Measurements from ENCODE around the gene ZNF789.

The ZNF789 gene

GRCh38 chr7:99514050-99514449 is 41.4 kb downstream of the ZNF789 start:
- H3K27ac ChIP-seq: no peak overlapping the region
- TF ChIP-seq CTCF (conservative IDR thresholded peaks at IDR 0.05): no peak
- TF ChIP-seq ZFX (IDR thresholded peaks at IDR 0.05): no peak

- TF ChIP-seq CTCF (conservative IDR thresholded peaks at IDR 0.05) (no peak), ZFX (IDR thresholded peaks at IDR 0.05) (no peak)
These were observed 48.7 kb downstream of the ZNF789 start for GRCh38 chr7:99521399-99521798.

GRCh38 chr7:99525713-99526440 is 53.2 kb downstream of the ZNF789 start:
- no peak overlapping the region for H3K27ac ChIP-seq
- TF ChIP-seq ZFX (IDR thresholded peaks at IDR 0.05) (no peak), CTCF (conservative IDR thresholded peaks at IDR 0.05) (no peak)

More at GRCh38 chr7:99521399-99521798, 48.7 kb downstream of the ZNF789 start:
- no peak overlapping the region for H3K27ac ChIP-seq

- TF ChIP-seq CTCF (conservative IDR thresholded peaks at IDR 0.05): no peak
- no peak for TF ChIP-seq ZFX (IDR thresholded peaks at IDR 0.05)
- no peak overlapping the region for H3K27ac ChIP-seq
These were observed 58.7 kb downstream of the ZNF789 start for GRCh38 chr7:99531354-99531765.

GRCh38 chr7:99535667-99536066 is 63.0 kb downstream of the ZNF789 start:
- TF ChIP-seq ZFX (IDR thresholded peaks at IDR 0.05): no peak
- TF ChIP-seq CTCF (conservative IDR thresholded peaks at IDR 0.05): no peak
- no peak overlapping the region for H3K27ac ChIP-seq
